Uterus (tissue), 2 donors: Measurements from ENCODE around the gene CCNQ.

Source experiments
- CTCF ChIP-seq, 4 experiments: fragments of 200-600 bp in 2 of 4; fragments of 450-650 bp in 2 of 4; sonication (generic) in 2 of 4; IDR thresholded peaks; one replicate each; pipeline ENCODE4 v1.5.1; 2016 to 2019; ENCODE audit warnings: antibody characterized with exemption in 4 of 4, mild to moderate bottlenecking in 2 of 4, moderate library complexity in 1 of 4
- POLR2A ChIP-seq, 2 donors: fragments of 450-650 bp; IDR thresholded peaks; one replicate each; pipeline ENCODE4 v1.6.1; 2016; ENCODE audit warnings: antibody characterized with exemption in 2 of 2, mild to moderate bottlenecking in 1 of 2, moderate library complexity in 1 of 2

- TF ChIP-seq CTCF (IDR thresholded peaks at IDR 0.05) = no peak
- no peak for TF ChIP-seq POLR2A (IDR thresholded peaks at IDR 0.05)
These were observed 42.7 kb upstream of the CCNQ start for GRCh38 chrX:153641627-153642026.
